Endothelial cell of umbilical vein (primary cell): ENCODE data around the gene ZNF764. TPM values are rescaled to one million over a fixed set of nuclear protein-coding genes. Genes with fewer than 3 reads are reported as not detected.

Source experiments
- BruUV-seq: library from RNA; stranded (reverse); fragments of 400-500 nt; replicated peaks from 2 replicates; lab custom pipeline; 2021; lab: Mats Ljungman, UMichigan
- CTCF ChIA-PET: fragments of 300-600, 350-600 bp; sonication (Branson Sonifier 250); formaldehyde crosslinking; loops from one replicate; lab custom pipeline; 2021; ENCODE audit warnings: antibody characterized with exemption, inconsistent platforms; lab: Charles Lee
- POLR2A ChIA-PET: fragments of 300-600, 350-600 bp; sonication (Branson Sonifier 250); formaldehyde crosslinking; loops from one replicate; lab custom pipeline; 2021; ENCODE audit warnings: antibody characterized with exemption, inconsistent platforms; lab: Charles Lee
- DNase-seq: peaks from one replicate; pipeline ENCODE4 v3.0.0-alpha.2; 2011; ENCODE audit warnings: low read depth, low spot score
- FAIRE-seq: peaks from 2 replicates; lab custom pipeline; 2011; peaks lifted over from hg19 to GRCh38; lab: Jason Lieb, UNC
- H2AFZ ChIP-seq: 2 replicates; pipeline ENCODE4 v1.6.0; 2012; ENCODE audit warnings: low read depth, low read length, control low read depth, inconsistent platforms
- H3K27ac ChIP-seq: 2 replicates; pipeline ENCODE4 v1.5.1; 2011; ENCODE audit warnings: low read depth, mild to moderate bottlenecking, control low read depth, low read length, moderate library complexity; ENCODE audit not compliant: insufficient read depth
- H3K27me3 ChIP-seq, 2 experiments: 2 replicates each; pipeline versions ENCODE4 v1.6.0 to v1.6.1; 2011; ENCODE audit warnings: low read length in 2 of 2, mixed read lengths in 1 of 2; ENCODE audit not compliant: control insufficient read depth in 2 of 2, insufficient read depth in 2 of 2
- H3K36me3 ChIP-seq, 2 experiments: 2 replicates in 1 of 2; 3 replicates in 1 of 2; pipeline ENCODE4 v1.5.1; 2011; ENCODE audit warnings: low read length in 2 of 2, mild to moderate bottlenecking in 1 of 2, moderate library complexity in 1 of 2; ENCODE audit not compliant: control insufficient read depth in 2 of 2, insufficient read depth in 2 of 2; ENCODE audit errors: extremely low read depth in 1 of 2
- H3K4me1 ChIP-seq: 3 replicates; pipeline ENCODE4 v1.5.1; 2011; ENCODE audit warnings: mild to moderate bottlenecking, low read length; ENCODE audit not compliant: control insufficient read depth, insufficient read depth; ENCODE audit errors: extremely low read depth
- H3K4me2 ChIP-seq: 2 replicates; pipeline ENCODE4 v1.6.1; 2011; ENCODE audit warnings: low read length, control low read depth, mixed read lengths; ENCODE audit not compliant: insufficient read depth
- H3K4me3 ChIP-seq, 3 experiments: fragments of 200-600 bp in 1 of 3; sonication (generic), shearing (Covaris generic) in 1 of 3; replicated peaks in 1 of 3; 2 replicates each; pipeline ENCODE4 v1.5.1; 2011 to 2016; ENCODE audit warnings: control low read depth in 3 of 3, low read length in 3 of 3, mild to moderate bottlenecking in 2 of 3, inconsistent platforms in 1 of 3, low read depth in 1 of 3, moderate library complexity in 1 of 3; ENCODE audit not compliant: insufficient read depth in 1 of 3
- H3K79me2 ChIP-seq: 2 replicates; pipeline ENCODE4 v1.6.0; 2012; ENCODE audit warnings: low read length, inconsistent platforms; ENCODE audit not compliant: control insufficient read depth, insufficient read depth
- H3K9ac ChIP-seq: replicated peaks from 2 replicates; pipeline ENCODE3; 2011; ENCODE audit warnings: low read length, control low read depth; ENCODE audit not compliant: insufficient read depth; ENCODE audit errors: extremely low read depth
- H3K9me1 ChIP-seq: replicated peaks from 3 replicates; pipeline ENCODE4 v1.6.0; 2011; ENCODE audit warnings: mild to moderate bottlenecking, low read length; ENCODE audit not compliant: control insufficient read depth, insufficient read depth; ENCODE audit errors: extremely low read depth
- H3K9me3 ChIP-seq: replicated peaks from 2 replicates; pipeline ENCODE4 v1.5.1; 2012; ENCODE audit warnings: low read length, inconsistent platforms; ENCODE audit not compliant: control insufficient read depth, insufficient read depth
- H4K20me1 ChIP-seq: replicated peaks from 2 replicates; pipeline ENCODE3; 2011; ENCODE audit warnings: mild to moderate bottlenecking, low read length; ENCODE audit not compliant: control insufficient read depth, insufficient read depth; ENCODE audit errors: extremely low read depth
- EZH2 ChIP-seq: IDR thresholded peaks from 2 replicates; pipeline ENCODE4 v1.6.1; 2012; ENCODE audit warnings: borderline replicate concordance, low read depth, mild to moderate bottlenecking, moderate library complexity, low read length, inconsistent platforms; ENCODE audit not compliant: severe bottlenecking
- FOS ChIP-seq: IDR thresholded peaks from 2 replicates; pipeline ENCODE4 v1.6.1; 2011; ENCODE audit warnings: mild to moderate bottlenecking, low read length, moderate library complexity, borderline replicate concordance; ENCODE audit not compliant: insufficient read depth
- GATA2 ChIP-seq: IDR thresholded peaks from 2 replicates; pipeline ENCODE4 v1.7.0; 2011; ENCODE audit warnings: low read depth, mild to moderate bottlenecking, moderate library complexity, mixed read lengths, low read length; ENCODE audit not compliant: insufficient read length, insufficient read depth
- JUN ChIP-seq: IDR thresholded peaks from 2 replicates; pipeline ENCODE4 v1.6.1; 2011; ENCODE audit warnings: borderline replicate concordance, low read depth; ENCODE audit not compliant: insufficient read length, insufficient read depth
- MYC ChIP-seq: IDR thresholded peaks from one replicate; pipeline ENCODE4 v1.6.1; 2011; ENCODE audit warnings: mild to moderate bottlenecking, low read depth, low read length
- POLR2A ChIP-seq: IDR thresholded peaks from 2 replicates; pipeline ENCODE4 v1.6.1; 2012; ENCODE audit warnings: low read depth, mild to moderate bottlenecking, control low read depth, low read length
- POLR2AphosphoS5 ChIP-seq: IDR thresholded peaks from 2 replicates; pipeline ENCODE4 v1.6.1; 2012; ENCODE audit warnings: low read depth, mild to moderate bottlenecking, control low read depth, low read length, moderate library complexity; ENCODE audit not compliant: insufficient read depth
- dilution Hi-C: fragments of 300-500 bp; cut with MboI; formaldehyde crosslinking; loops from one replicate; pipeline ENCODE4 v1.15.0; 2019; ENCODE audit warnings: low sequenced_read_pairs; ENCODE audit not compliant: extremely low pct_ligation_motif_present
- intact Hi-C: fragments of 100-400 bp; cut with micrococcal nuclease; formaldehyde crosslinking; loops from one replicate; pipeline ENCODE4 v1.10.0; 2022
- polyA plus RNA-seq, 4 experiments: library from polyadenylated mRNA; depleted of rRNA in 3 of 4; stranded (reverse) in 3 of 4; unstranded in 1 of 4; fragments of >200 nt; gene quantifications; 2 replicates each; pipeline versions ENCODE4 v1.2.1 to v1.2.3, GENCODE V29; 2011 to 2012; ENCODE audit warnings: missing spikeins in 1 of 4
- total RNA-seq: library from RNA; stranded (reverse); gene quantifications from 2 replicates; pipeline ENCODE4 v1.2.3, GENCODE V29; 2021
- TF ChIP-seq, protein P1 (sequence below): IDR thresholded peaks from 2 replicates; pipeline ENCODE4 v1.6.1; 2011; ENCODE audit not compliant: insufficient read depth, insufficient read length
- TF ChIP-seq, protein P2 (sequence below), 2 donors: IDR thresholded peaks; 1 replicate in 1 of 2; 2 replicates in 1 of 2; pipeline ENCODE4 v1.5.1; 2011; ENCODE audit warnings: low read length in 2 of 2, mild to moderate bottlenecking in 2 of 2, moderate library complexity in 2 of 2, control low read depth in 1 of 2, inconsistent platforms in 1 of 2, low read depth in 1 of 2; ENCODE audit not compliant: insufficient read depth in 1 of 2; ENCODE audit errors: extremely low read depth in 1 of 2

The ZNF764 gene
- total and polyA plus RNA-seq, 2 donors (not counting 3 experiments of a cell fraction or from before 2014, with no cell fraction given), result 5.0 to 12.1 TPM

DNA sequence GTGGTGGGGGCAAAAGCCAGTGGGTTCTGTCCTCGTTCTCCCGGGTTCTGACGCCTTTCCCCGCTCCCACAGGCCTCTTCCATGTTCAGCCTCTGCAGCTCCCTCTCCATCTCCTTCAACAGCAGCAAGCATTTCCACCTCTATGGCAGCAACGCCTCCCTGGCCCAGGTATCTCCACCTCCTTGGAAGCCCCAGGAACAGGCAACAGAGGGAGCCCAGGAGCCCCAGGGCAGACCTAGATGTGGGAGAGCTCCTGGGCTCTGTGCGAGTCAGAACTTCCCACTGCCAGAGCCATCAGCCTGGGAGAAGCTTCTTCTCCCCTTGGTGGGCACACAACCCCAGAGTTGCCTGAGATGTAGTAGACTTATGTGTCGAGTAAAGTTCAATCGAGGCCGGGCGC, 39.6 kb downstream of the ZNF764 start:
- FAIRE-seq (no peak), DNase-seq (no peak)
- no peak overlapping the region for H3K4me3 ChIP-seq
- H3K4me1 ChIP-seq, result no peaks in the 10 kb centered on the region
- TF ChIP-seq POLR2AphosphoS5, result no peak
- no peak for TF ChIP-seq GATA2
- TF ChIP-seq, protein P1, sequence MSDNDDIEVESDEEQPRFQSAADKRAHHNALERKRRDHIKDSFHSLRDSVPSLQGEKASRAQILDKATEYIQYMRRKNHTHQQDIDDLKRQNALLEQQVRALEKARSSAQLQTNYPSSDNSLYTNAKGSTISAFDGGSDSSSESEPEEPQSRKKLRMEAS, result no peak
- TF ChIP-seq, protein P2, sequence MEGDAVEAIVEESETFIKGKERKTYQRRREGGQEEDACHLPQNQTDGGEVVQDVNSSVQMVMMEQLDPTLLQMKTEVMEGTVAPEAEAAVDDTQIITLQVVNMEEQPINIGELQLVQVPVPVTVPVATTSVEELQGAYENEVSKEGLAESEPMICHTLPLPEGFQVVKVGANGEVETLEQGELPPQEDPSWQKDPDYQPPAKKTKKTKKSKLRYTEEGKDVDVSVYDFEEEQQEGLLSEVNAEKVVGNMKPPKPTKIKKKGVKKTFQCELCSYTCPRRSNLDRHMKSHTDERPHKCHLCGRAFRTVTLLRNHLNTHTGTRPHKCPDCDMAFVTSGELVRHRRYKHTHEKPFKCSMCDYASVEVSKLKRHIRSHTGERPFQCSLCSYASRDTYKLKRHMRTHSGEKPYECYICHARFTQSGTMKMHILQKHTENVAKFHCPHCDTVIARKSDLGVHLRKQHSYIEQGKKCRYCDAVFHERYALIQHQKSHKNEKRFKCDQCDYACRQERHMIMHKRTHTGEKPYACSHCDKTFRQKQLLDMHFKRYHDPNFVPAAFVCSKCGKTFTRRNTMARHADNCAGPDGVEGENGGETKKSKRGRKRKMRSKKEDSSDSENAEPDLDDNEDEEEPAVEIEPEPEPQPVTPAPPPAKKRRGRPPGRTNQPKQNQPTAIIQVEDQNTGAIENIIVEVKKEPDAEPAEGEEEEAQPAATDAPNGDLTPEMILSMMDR (IDR thresholded peaks at IDR 0.05; ENCODE audit: extremely low read depth in 1 of 2, insufficient read depth in 1 of 2, low read depth in 1 of 2, low read length in 2 of 2), result no peak
- TF ChIP-seq EZH2, result no peak
- no peak for TF ChIP-seq POLR2A
- TF ChIP-seq MYC, result no peak
- TF ChIP-seq FOS, result no peak
- TF ChIP-seq JUN, result no peak
- CTCF ChIA-PET, result interaction anchor here (1.1 to 1.8 kb wide), 4 partner anchors 17 to 110 kb away, joined by 3 to 5 read pairs (median 3); no protein-coding TSS in a partner anchor
- dilution Hi-C loops (no loop called here), intact Hi-C loops (loop anchor here (5.0 kb wide), 1 partner anchor 61 kb away; no protein-coding TSS in a partner anchor)
- BruUV-seq, result no TSS peak
- H3K79me2 ChIP-seq, result no peaks in the 10 kb centered on the region
- no peak overlapping the region for H3K27ac ChIP-seq
- no peaks in the 10 kb centered on the region for H3K9me1 ChIP-seq
- H2AFZ ChIP-seq, result no peak overlapping the region
- no peaks in the 10 kb centered on the region for H4K20me1 ChIP-seq
- H3K4me2 ChIP-seq, result no peak overlapping the region
- H3K27me3 ChIP-seq, result peaks cover 0 to 1% of the 10 kb centered on the region in 2 experiments
- no peak overlapping the region for H3K9ac ChIP-seq
- POLR2A ChIA-PET, result interaction anchor here (0.5 to 0.6 kb wide), 2 partner anchors 60 to 408 kb away, joined by 3 to 7 read pairs; no protein-coding TSS in a partner anchor
- no peaks in the 10 kb centered on the region for H3K36me3 ChIP-seq
- no peaks in the 10 kb centered on the region for H3K9me3 ChIP-seq
